ENCODE measurements around the gene ZNF12. TPM values are rescaled to one million over a fixed set of nuclear protein-coding genes. Genes with fewer than 3 reads are reported as not detected.
A peak's percentile ranks its signal among the peaks of the same experiment; 100 is the strongest.

The ZNF12 gene
- total and polyA plus RNA-seq, 2 of the 8 experiments (the other 6 are each of a cell fraction or from before 2014, with no cell fraction given): 6.7 to 16.2 TPM

DNA sequence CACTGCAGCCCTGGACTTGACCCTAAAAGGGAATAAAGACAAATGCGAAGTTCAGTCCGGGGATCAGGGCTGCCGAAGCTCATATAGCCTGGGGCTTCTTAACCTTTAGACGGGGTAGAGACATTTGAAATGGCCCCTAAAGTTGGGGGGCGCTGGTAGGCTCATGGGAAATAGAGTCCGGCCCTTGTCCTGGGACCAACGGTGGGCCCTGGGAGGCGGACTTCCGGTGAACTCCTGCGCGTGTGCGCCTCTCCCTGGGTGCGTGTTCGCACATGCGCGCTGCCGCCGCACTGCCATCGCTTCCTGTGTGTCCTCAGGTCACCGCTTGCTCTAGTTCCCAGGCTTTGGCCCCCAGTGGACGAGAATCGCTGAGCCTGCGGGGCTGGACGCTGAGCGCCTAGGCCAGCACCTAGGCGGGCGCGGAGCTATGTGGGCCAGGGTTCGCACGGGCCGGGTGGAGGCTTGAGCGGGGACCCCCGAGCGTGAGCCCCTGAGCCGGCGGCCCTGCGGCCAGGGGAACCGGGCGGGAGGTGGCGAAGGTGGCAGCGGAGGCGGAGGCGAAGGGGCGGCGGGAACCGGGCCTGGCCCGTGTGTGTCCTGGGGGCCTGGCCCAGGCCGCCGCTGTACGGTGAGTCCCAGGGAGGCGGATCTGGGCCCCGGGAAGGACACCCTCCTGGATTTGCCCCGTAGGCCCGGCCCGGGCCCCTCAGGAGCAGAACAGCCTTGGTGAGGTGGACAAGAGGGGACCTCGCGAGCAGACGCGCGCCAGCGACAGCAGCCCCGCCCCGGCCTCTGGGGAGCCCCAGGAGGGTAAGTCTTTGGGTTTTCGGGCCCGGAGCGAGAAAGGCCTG lies 23.0 kb upstream of the ZNF12 start:
- peak overlapping the region; percentile 21; the same call in 1 of the 2 replicates for H3K27ac ChIP-seq (ENCODE audit: low read depth, low read length)
- no peaks in the 10 kb centered on the region for H3K9me3 ChIP-seq (ENCODE audit: insufficient read depth in 2 of 2, low read depth in 1 of 2, low read length in 1 of 2)
- no peak overlapping the region for H3K23ac ChIP-seq (ENCODE audit: insufficient read length)
- no peak overlapping the region; the same call in 1 of the 2 replicates for H2BK5ac ChIP-seq (ENCODE audit: low read depth, low read length)
- WGBS, 2 experiments (ENCODE audit: extremely low coverage in 1 of 2, insufficient coverage in 1 of 2, insufficient read length in 1 of 2, insufficient replicate concordance in 2 of 2, low coverage in 1 of 2, low lambda C conversion rate in 2 of 2, missing lambda C conversion rate in 1 of 2): 0% methylated on average over 58 of the region's 66 CpGs; no CpG with 5 or more reads in 1 of the 2 experiments
- no peak overlapping the region for H2AK5ac ChIP-seq (ENCODE audit: low read depth, low read length)
- FAIRE-seq (no peak), DNase-seq (ENCODE audit: low read depth in 1 of 2, low spot score in 2 of 2) (peak; percentile 93)
- H2BK20ac ChIP-seq (ENCODE audit: low read length): no peak overlapping the region
- H3K56ac ChIP-seq (replicated peaks; ENCODE audit: insufficient read length, low read depth, low read length): no peak overlapping the region
- peak overlapping the region; percentile 52 to 76 for H3K4me2 ChIP-seq (ENCODE audit: insufficient read depth in 1 of 2, low read depth in 2 of 2, low read length in 2 of 2)
- H3K23me2 ChIP-seq (ENCODE audit: low read depth, low read length): peaks cover 2% of the 10 kb centered on the region; the same call in 1 of the 2 replicates
- H3K79me1 ChIP-seq (ENCODE audit: low read depth, low read length): no peaks in the 10 kb centered on the region
- no peak overlapping the region for H3K4ac ChIP-seq (replicated peaks; ENCODE audit: insufficient read length, low read depth, low read length)
- no peaks in the 10 kb centered on the region for H3K27me3 ChIP-seq (replicated peaks in 1 of 4; ENCODE audit: control insufficient read depth in 3 of 4, extremely low read depth in 1 of 4, insufficient read depth in 3 of 4, low read length in 3 of 4)
- H3K4me1 ChIP-seq (replicated peaks in 1 of 4; ENCODE audit: control insufficient read depth in 3 of 4, insufficient read depth in 4 of 4, low read length in 3 of 4): peaks cover 0 to 4% (median 0%) of the 10 kb centered on the region in 4 experiments; a peak in 1 of 7 replicates
- POLR2A ChIA-PET (ENCODE audit: partially characterized antibody): interaction anchor here (1.2 kb wide), 1 partner anchor 88 kb away, joined by 4 read pairs; no protein-coding TSS in a partner anchor
- peaks cover 0 to 2% of the 10 kb centered on the region in 2 experiments for H4K20me1 ChIP-seq (replicated peaks in 1 of 2; ENCODE audit: control insufficient read depth in 1 of 2, insufficient read depth in 2 of 2, low read length in 2 of 2)
- H2AFZ ChIP-seq (ENCODE audit: low read length): no peak overlapping the region
- peak overlapping the region; percentile 87 for H4K5ac ChIP-seq (ENCODE audit: insufficient read length, low read depth, low read length)
- no peak overlapping the region for H3K18ac ChIP-seq (ENCODE audit: extremely low read depth, low read length)
- H2BK12ac ChIP-seq (ENCODE audit: low read depth, low read length): no peak overlapping the region
- H3K14ac ChIP-seq (ENCODE audit: insufficient read length): no peak overlapping the region
- H3K4me3 ChIP-seq (ENCODE audit: extremely low read depth in 1 of 4, insufficient read depth in 2 of 4, low read depth in 3 of 4, low read length in 4 of 4): peak overlapping the region; percentile 68 to 96 (median 82)
- H4K8ac ChIP-seq (ENCODE audit: extremely low read depth, insufficient read depth, low read length): peak overlapping the region; percentile 89
- H2BK15ac ChIP-seq (ENCODE audit: low read length): no peak overlapping the region
- peaks cover 0 to 20% of the 10 kb centered on the region in 2 experiments; a peak in 2 of 4 replicates for H3K79me2 ChIP-seq (ENCODE audit: control insufficient read depth in 1 of 2, insufficient read depth in 2 of 2, low read length in 2 of 2)
- H3K9ac ChIP-seq (replicated peaks in 1 of 4; ENCODE audit: extremely low read depth in 1 of 4, low read depth in 3 of 4, low read length in 3 of 4): peak overlapping the region; percentile 57 to 74 (median 60); a peak in 6 of 7 replicates
- peaks cover 0 to 18% (median 8%) of the 10 kb centered on the region in 4 experiments; a peak in 4 of 8 replicates for H3K36me3 ChIP-seq (ENCODE audit: control insufficient read depth in 2 of 4, insufficient read depth in 4 of 4, low read length in 3 of 4)
- no peak overlapping the region for H4K91ac ChIP-seq (replicated peaks; ENCODE audit: insufficient read length, low read length)
- CTCF ChIA-PET (ENCODE audit: partially characterized antibody): interaction anchor here (0.8 to 1.1 kb wide), 2 partner anchors 11 to 108 kb away, joined by 3 read pairs; no protein-coding TSS in a partner anchor
- H2BK120ac ChIP-seq (replicated peaks; ENCODE audit: low read depth, low read length): no peak overlapping the region
- TF ChIP-seq, protein P1, sequence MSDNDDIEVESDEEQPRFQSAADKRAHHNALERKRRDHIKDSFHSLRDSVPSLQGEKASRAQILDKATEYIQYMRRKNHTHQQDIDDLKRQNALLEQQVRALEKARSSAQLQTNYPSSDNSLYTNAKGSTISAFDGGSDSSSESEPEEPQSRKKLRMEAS (IDR thresholded peaks at IDR 0.05): peak; percentile 89
- TF ChIP-seq RFX5 (IDR thresholded peaks at IDR 0.05; ENCODE audit: borderline replicate concordance, low read depth, low read length): no peak
- no peak for TF ChIP-seq CBX8 (IDR thresholded peaks at IDR 0.05; ENCODE audit: borderline replicate concordance, low read depth, low read length)
- no peak for TF ChIP-seq CHD1 (IDR thresholded peaks at IDR 0.05; ENCODE audit: low read depth, low read length)
- TF ChIP-seq BCL11A (IDR thresholded peaks at IDR 0.05; ENCODE audit: low read depth in 2 of 2, low read length in 2 of 2): no peak
- TF ChIP-seq JUND (IDR thresholded peaks at IDR 0.05; ENCODE audit: low read length): no peak
- TF ChIP-seq YY1 (IDR thresholded peaks at IDR 0.05; ENCODE audit: low read depth, low read length): peak; percentile 79
- TF ChIP-seq CBX5 (IDR thresholded peaks at IDR 0.05; ENCODE audit: low read depth, low read length): no peak
- no peak; the same call in 1 of the 2 replicates for TF ChIP-seq EGR1 (IDR thresholded peaks at IDR 0.05; ENCODE audit: borderline replicate concordance, low read depth, low read length)
- TF ChIP-seq POLR2A (IDR thresholded peaks at IDR 0.05; ENCODE audit: control extremely low read depth in 1 of 2, low read depth in 2 of 2, low read length in 2 of 2): peak in 1 of 2 experiments; percentile 60; a peak in 1 of 3 replicates
- TF ChIP-seq BACH1 (IDR thresholded peaks at IDR 0.05; ENCODE audit: low read length): no peak
- TF ChIP-seq SP4 (IDR thresholded peaks at IDR 0.05; ENCODE audit: low read length): no peak

Measured in H1 (cell line).